Thoracic aorta (tissue), 2 donors: ENCODE data around the gene TMEM62. TPM values are rescaled to one million over a fixed set of nuclear protein-coding genes. Genes with fewer than 3 reads are reported as not detected.

Experiments
- ATAC-seq: fragments of 150-250 bp; one replicate; pipeline ENCODE4 v1.8.0; 2017; ENCODE audit warnings: low read depth; ENCODE audit not compliant: insufficient number of reproducible peaks, low FRiP score
- DNase-seq: peaks from one replicate; pipeline ENCODE4 v3.0.0-alpha.2; 2020; ENCODE audit warnings: low spot score
- H3K27ac ChIP-seq, 2 donors: fragments of 200-600 bp; sonication (generic); 1 replicate in 1 of 2; 2 replicates in 1 of 2; pipeline ENCODE4 v1.5.1; 2016; ENCODE audit warnings: mild to moderate bottlenecking in 2 of 2, moderate library complexity in 2 of 2
- H3K27me3 ChIP-seq: fragments of 200-600 bp; sonication (generic); replicated peaks from 2 replicates; pipeline ENCODE4 v1.6.0; 2016; ENCODE audit warnings: mild to moderate bottlenecking; ENCODE audit not compliant: insufficient read depth
- H3K36me3 ChIP-seq: fragments of 200-600 bp; sonication (generic); one replicate; pipeline ENCODE4 v1.5.1; 2016
- H3K4me1 ChIP-seq, 2 donors: fragments of 200-600 bp; sonication (generic); 1 replicate in 1 of 2; 2 replicates in 1 of 2; pipeline versions ENCODE4 v1.5.1 to v1.6.0; 2016; ENCODE audit warnings: low read depth in 2 of 2, mild to moderate bottlenecking in 1 of 2; ENCODE audit not compliant: control insufficient read depth in 1 of 2
- H3K4me3 ChIP-seq: fragments of 200-600 bp; sonication (generic); 2 replicates; pipeline ENCODE4 v1.5.1; 2016; ENCODE audit warnings: mild to moderate bottlenecking
- H3K9me3 ChIP-seq: fragments of 200-600 bp; sonication (generic); 2 replicates; pipeline ENCODE4 v1.5.1; 2016
- CTCF ChIP-seq: fragments of 200-600 bp; sonication (generic); IDR thresholded peaks from one replicate; pipeline ENCODE4 v1.5.1; 2019; ENCODE audit warnings: antibody characterized with exemption
- total RNA-seq, 2 donors: library from RNA; depleted of rRNA; stranded (reverse); fragments of >200 nt; gene quantifications; one replicate each; pipeline versions ENCODE4 v1.1.0 to v1.2.3, GENCODE V29; 2016

TMEM62 gene
- total RNA-seq, 2 donors from 2014 or later, result 22.5 to 51.1 TPM

DNA sequence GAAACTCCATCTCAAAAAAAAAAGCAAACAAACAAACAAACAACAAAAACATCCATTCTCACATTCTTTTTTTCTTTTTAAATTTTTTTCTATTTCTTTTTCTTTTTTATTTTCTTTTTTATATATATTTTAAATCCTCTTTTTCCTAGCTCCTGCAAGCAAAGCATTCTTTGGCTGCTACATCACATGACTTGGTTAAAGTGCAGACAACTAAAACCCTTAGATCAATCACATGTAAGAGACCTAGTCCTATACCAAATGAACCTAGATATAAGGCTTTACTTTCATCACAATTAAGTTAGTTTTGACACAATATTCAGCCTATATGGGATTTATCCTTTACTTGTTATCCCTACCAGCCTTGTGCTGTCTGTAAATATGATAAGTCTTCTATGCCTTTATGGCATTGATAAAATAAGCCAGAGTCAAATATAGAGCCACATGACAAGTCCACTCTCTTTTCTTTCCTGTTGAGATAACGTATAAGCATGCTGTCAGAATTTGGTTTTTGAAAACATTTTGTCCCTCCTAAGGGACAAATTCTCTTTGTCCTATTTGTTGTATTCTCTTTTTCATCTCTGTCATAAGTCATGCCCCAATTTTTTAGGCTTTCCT, 38.9 kb upstream of the TMEM62 start:
- Histone ChIP-seq H3K9me3 (no peaks in the 10 kb centered on the region), H3K27me3 (no peaks in the 10 kb centered on the region), H3K4me3 (no peak overlapping the region), H3K4me1 (peaks cover 0 to 12% of the 10 kb centered on the region in 2 donors), H3K36me3 (peaks cover 4% of the 10 kb centered on the region), H3K27ac (no peak overlapping the region)
- TF ChIP-seq CTCF, result no peak
- no peak for DNase-seq
- no peak for ATAC-seq

DNA sequence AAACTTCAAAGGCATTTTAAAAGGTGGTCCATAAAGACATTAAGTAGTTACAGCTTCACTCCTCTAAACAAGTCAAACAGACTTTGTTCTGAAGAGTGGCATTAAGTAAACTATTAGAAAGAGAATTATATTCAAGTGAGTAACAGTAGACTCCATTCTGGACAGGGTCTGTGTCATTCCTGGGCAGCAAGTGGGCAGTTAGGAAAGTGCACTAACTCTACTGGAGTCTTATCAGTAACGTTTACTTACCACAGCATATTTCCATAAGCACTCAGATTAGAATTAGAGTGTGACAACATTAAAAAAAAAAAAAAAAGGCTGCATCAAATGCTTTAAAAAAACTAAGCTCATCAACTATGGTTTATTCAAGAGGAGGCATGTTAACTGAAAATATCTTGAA, 38.1 kb upstream of the TMEM62 start:
- no peaks in the 10 kb centered on the region for H3K9me3 ChIP-seq
- H3K36me3 ChIP-seq, result peaks cover 11% of the 10 kb centered on the region
- H3K4me1 ChIP-seq, result peaks cover 0 to 12% of the 10 kb centered on the region in 2 donors
- no peak for DNase-seq
- H3K4me3 ChIP-seq, result no peak overlapping the region
- TF ChIP-seq CTCF, result no peak
- H3K27ac ChIP-seq, result no peak overlapping the region
- H3K27me3 ChIP-seq, result no peaks in the 10 kb centered on the region
- no peak for ATAC-seq

DNA sequence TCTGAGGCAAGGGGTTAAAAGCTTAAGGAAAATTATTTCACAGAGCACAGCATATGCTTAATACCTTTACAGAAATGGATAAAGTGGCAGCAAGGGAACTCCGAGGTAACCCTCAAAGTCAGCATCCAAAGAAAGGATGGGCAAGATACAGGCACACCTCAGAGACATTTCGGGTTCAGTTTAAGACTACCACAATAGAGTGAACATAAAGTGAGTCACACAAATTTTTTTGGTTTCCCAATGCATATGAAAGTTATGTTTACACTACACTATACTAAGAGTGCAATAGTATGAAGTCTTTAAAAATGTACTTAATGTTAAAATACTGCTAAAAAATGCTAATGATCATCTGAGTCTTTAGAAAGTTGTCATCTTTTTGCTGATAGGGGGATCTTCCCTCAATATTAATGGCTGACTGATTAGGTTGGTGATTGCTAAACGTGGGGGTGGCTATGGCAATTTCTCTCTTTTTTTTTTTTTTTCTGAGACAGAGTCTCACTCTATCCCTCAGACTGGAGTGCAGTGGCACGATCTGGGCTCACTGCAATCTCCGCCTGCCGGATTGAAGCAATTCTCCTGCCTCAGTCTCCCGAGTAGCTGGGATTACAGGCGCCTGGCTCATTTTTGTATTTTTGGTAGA, 37.6 kb upstream of the TMEM62 start:
- Histone ChIP-seq H3K4me1 (peaks cover 0 to 12% of the 10 kb centered on the region in 2 donors), H3K4me3 (no peak overlapping the region), H3K9me3 (no peaks in the 10 kb centered on the region), H3K27me3 (no peaks in the 10 kb centered on the region), H3K27ac (no peak overlapping the region), H3K36me3 (peaks cover 14% of the 10 kb centered on the region)
- ATAC-seq (no peak), DNase-seq (no peak)
- no peak for TF ChIP-seq CTCF

DNA sequence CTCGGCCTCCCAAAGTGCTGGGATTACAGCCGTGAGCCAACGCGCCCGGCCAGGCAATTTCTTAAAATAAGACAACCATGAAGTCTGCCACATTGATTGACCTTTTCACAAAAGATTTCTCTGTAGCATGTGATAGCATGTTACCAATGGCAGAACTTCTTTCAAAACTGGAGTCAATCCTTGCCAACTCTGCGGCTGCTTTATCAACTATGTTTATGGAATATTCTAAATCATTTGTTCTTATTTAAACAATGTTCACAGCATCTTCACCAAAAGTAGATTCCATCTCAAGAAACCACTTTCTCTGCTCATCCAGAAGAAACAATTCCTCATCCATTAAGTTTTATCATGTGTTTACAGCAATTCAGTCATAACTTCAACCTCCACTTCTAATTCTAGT, 37.0 kb upstream of the TMEM62 start:
- DNase-seq, result no peak
- no peaks in the 10 kb centered on the region for H3K27me3 ChIP-seq
- peaks cover 14% of the 10 kb centered on the region for H3K36me3 ChIP-seq
- H3K9me3 ChIP-seq, result no peaks in the 10 kb centered on the region
- H3K4me1 ChIP-seq, result peaks cover 0 to 12% of the 10 kb centered on the region in 2 donors
- H3K4me3 ChIP-seq, result no peak overlapping the region
- H3K27ac ChIP-seq, result no peak overlapping the region
- ATAC-seq, result no peak
- no peak for TF ChIP-seq CTCF

DNA sequence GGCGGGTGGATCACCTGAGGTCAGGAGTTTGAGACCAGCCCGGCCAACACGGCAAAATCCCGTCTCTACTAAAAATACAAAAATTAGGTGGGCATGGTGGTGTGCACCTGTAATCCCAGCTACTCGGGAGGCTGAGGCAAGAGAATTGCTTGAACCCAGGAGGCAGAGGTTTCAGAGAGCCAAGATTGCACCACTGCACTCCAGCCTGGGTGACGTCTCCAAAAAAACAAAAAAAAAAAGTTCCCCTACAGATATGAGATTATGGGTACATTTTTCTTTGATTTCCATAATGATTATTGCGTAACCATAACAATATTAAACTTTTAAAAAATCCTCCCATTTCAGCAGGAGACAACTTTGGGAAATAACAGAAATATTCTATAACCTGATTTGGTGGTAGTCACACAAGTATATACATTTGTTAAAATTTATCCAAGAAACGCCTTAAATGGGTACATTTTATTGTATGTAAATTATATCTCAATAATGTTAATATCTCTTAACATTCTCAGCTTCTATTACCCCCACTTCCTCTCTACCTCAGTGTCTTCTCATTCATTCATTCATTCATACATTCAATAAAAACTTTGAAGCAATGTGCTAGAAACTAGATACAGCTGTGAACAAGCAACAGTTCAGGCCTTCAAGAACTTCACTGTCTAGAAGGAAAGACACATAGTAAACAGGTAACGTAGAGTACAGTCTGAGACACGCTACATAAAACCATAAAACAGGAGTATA, 34.1 kb upstream of the TMEM62 start:
- TF ChIP-seq CTCF, result no peak
- Histone ChIP-seq H3K9me3 (no peaks in the 10 kb centered on the region), H3K4me1 (peaks cover 9 to 16% of the 10 kb centered on the region in 2 donors), H3K4me3 (no peak overlapping the region), H3K27ac (no peak overlapping the region), H3K27me3 (no peaks in the 10 kb centered on the region), H3K36me3 (peaks cover 14% of the 10 kb centered on the region)
- DNase-seq (no peak), ATAC-seq (no peak)
